ENCODE data around the gene MGLL.

The MGLL gene

GRCh38 chr3:127822041-127822681 is at the start of gene MGLL:
Gene MGLL, minus strand, starts transcription at chr3:127822515. Its CDS starts 197 bp downstream, at chr3:127822318.
- DNase-seq (ENCODE audit: low read depth) = no peak

GRCh38 chr3:127870156-127870555 is 47.8 kb upstream of the MGLL start:
- no peak for DNase-seq (ENCODE audit: low read depth)

GRCh38 chr3:127867986-127868385 is 45.7 kb upstream of the MGLL start:
- DNase-seq (ENCODE audit: low read depth) = no peak

GRCh38 chr3:127867412-127867811 is 45.1 kb upstream of the MGLL start:
- no peak for DNase-seq (ENCODE audit: low read depth)

- peak; percentile 47 for DNase-seq (ENCODE audit: low read depth)
Measured at GRCh38 chr3:127865941-127866340, 43.6 kb upstream of the MGLL start.

GRCh38 chr3:127860211-127860696 is 37.9 kb upstream of the MGLL start:
- DNase-seq (ENCODE audit: low read depth) = no peak

- no peak for DNase-seq (ENCODE audit: low read depth)
Measured at GRCh38 chr3:127859730-127860129, 37.4 kb upstream of the MGLL start.

GRCh38 chr3:127858937-127859336 is 36.6 kb upstream of the MGLL start:
- no peak for DNase-seq (ENCODE audit: low read depth)

GRCh38 chr3:127858521-127858920 is 36.2 kb upstream of the MGLL start:
- DNase-seq (ENCODE audit: low read depth) = no peak

GRCh38 chr3:127857333-127857732 is 35.0 kb upstream of the MGLL start:
- DNase-seq (ENCODE audit: low read depth) = no peak

GRCh38 chr3:127856801-127857200 is 34.5 kb upstream of the MGLL start:
- DNase-seq (ENCODE audit: low read depth) = no peak

GRCh38 chr3:127855246-127855645 is 32.9 kb upstream of the MGLL start:
- no peak for DNase-seq (ENCODE audit: low read depth)

- no peak for DNase-seq (ENCODE audit: low read depth)
Measured at GRCh38 chr3:127853681-127854080, 31.4 kb upstream of the MGLL start.

GRCh38 chr3:127851899-127852298 is 29.6 kb upstream of the MGLL start:
- no peak for DNase-seq (ENCODE audit: low read depth)

GRCh38 chr3:127849368-127849767 is 27.1 kb upstream of the MGLL start:
- no peak for DNase-seq (ENCODE audit: low read depth)

- DNase-seq (ENCODE audit: low read depth) = no peak
Measured at GRCh38 chr3:127848131-127849129, 26.1 kb upstream of the MGLL start.

GRCh38 chr3:127847236-127847720 is 25.0 kb upstream of the MGLL start:
- DNase-seq (ENCODE audit: low read depth) = no peak

GRCh38 chr3:127846576-127846975 is 24.3 kb upstream of the MGLL start:
- no peak for DNase-seq (ENCODE audit: low read depth)

GRCh38 chr3:127844326-127844942 is 22.1 kb upstream of the MGLL start:
- no peak for DNase-seq (ENCODE audit: low read depth)

GRCh38 chr3:127840671-127841070 is 18.4 kb upstream of the MGLL start:
- no peak for DNase-seq (ENCODE audit: low read depth)

GRCh38 chr3:127839099-127839498 is 16.8 kb upstream of the MGLL start:
- no peak for DNase-seq (ENCODE audit: low read depth)

All from non-pigmented ciliary epithelial cell (primary cell).